ENCODE measurements around the gene NDUFB8. TPM values are rescaled to one million over a fixed set of nuclear protein-coding genes. Genes with fewer than 3 reads are reported as not detected.

Gene NDUFB8
- total RNA-seq, 2 donors from 2014 or later, result 195 to 222 TPM

GRCh38 chr10:100483876-100484666 lies 45.6 kb downstream of the NDUFB8 start:
- Histone ChIP-seq H3K27ac (no peak overlapping the region), H3K27me3 (replicated peaks; ENCODE audit: insufficient read depth) (no peaks in the 10 kb centered on the region), H3K4me1 (replicated peaks) (peaks cover 3% of the 10 kb centered on the region), H3K9me3 (no peaks in the 10 kb centered on the region), H3K36me3 (no peaks in the 10 kb centered on the region), H3K4me3 (no peak overlapping the region)
- no peak for DNase-seq (ENCODE audit: low spot score)
- intact Hi-C loops (cut with DNase I), result no loop called here
- TF ChIP-seq POLR2AphosphoS5 (IDR thresholded peaks at IDR 0.05) (no peak), POLR2A (IDR thresholded peaks at IDR 0.05) (no peak)
- 84% methylated on average over 5 of the region's 5 CpGs for WGBS

DNA sequence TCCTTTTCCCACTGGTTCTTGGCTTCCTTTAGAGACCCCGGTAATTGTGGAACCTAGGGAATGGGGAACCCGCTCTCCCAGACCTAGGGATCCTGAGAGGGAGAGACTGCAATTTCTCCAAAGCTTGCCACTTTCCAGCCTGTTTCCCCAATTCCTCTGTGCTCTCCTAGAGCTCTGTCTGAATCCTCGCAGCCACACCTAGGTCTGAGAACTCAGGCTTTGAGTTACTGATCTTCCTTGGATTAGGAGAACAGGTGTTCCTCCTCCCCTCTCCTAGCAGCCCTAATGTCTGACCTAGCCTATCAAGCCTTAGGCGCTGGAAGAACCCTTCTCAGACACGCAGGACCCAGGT lies 46.9 kb downstream of the NDUFB8 start:
- intact Hi-C loops (cut with DNase I), result no loop called here
- H3K4me3 ChIP-seq, result peak overlapping the region; percentile 38 to 41
- H3K9me3 ChIP-seq, result no peaks in the 10 kb centered on the region
- H3K27ac ChIP-seq, result no peak overlapping the region
- H3K27me3 ChIP-seq (replicated peaks; ENCODE audit: insufficient read depth), result no peaks in the 10 kb centered on the region
- TF ChIP-seq POLR2AphosphoS5 (IDR thresholded peaks at IDR 0.05), result no peak
- TF ChIP-seq CTCF (IDR thresholded peaks at IDR 0.05), result no peak
- no peak for TF ChIP-seq POLR2A (IDR thresholded peaks at IDR 0.05)
- WGBS, result 21% methylated on average over 5 of the region's 5 CpGs
- peaks cover 3% of the 10 kb centered on the region for H3K4me1 ChIP-seq (replicated peaks)
- H3K36me3 ChIP-seq, result no peaks in the 10 kb centered on the region
- DNase-seq (ENCODE audit: low spot score), result no peak

GRCh38 chr10:100482181-100482833 lies 47.4 kb downstream of the NDUFB8 start:
- under 1% methylated on average over 54 of the region's 59 CpGs for WGBS
- Histone ChIP-seq H3K4me3 (peak overlapping the region; percentile 38 to 41), H3K36me3 (no peaks in the 10 kb centered on the region), H3K27ac (peak overlapping the region in 1 of 2 donors; percentile 32), H3K4me1 (replicated peaks) (peaks cover 3% of the 10 kb centered on the region), H3K9me3 (no peaks in the 10 kb centered on the region), H3K27me3 (replicated peaks; ENCODE audit: insufficient read depth) (no peaks in the 10 kb centered on the region)
- TF ChIP-seq POLR2AphosphoS5 (IDR thresholded peaks at IDR 0.05) (peak; percentile 25), CTCF (IDR thresholded peaks at IDR 0.05) (peak; percentile 58 to 72 (median 65)), POLR2A (IDR thresholded peaks at IDR 0.05) (no peak)
- DNase-seq (ENCODE audit: low spot score), result peak; percentile 66
- intact Hi-C loops (cut with DNase I), result no loop called here

GRCh38 chr10:100481462-100482081 lies 48.1 kb downstream of the NDUFB8 start:
- TF ChIP-seq POLR2AphosphoS5 (IDR thresholded peaks at IDR 0.05) (peak; percentile 47), CTCF (IDR thresholded peaks at IDR 0.05) (no peak), POLR2A (IDR thresholded peaks at IDR 0.05) (no peak)
- peak; percentile 86 for DNase-seq (ENCODE audit: low spot score)
- H3K4me1 ChIP-seq (replicated peaks), result peaks cover 3% of the 10 kb centered on the region
- no peaks in the 10 kb centered on the region for H3K27me3 ChIP-seq (replicated peaks; ENCODE audit: insufficient read depth)
- H3K9me3 ChIP-seq, result no peaks in the 10 kb centered on the region
- intact Hi-C loops (cut with DNase I), result no loop called here
- H3K27ac ChIP-seq, result no peak overlapping the region
- 1% methylated on average over 19 of the region's 19 CpGs for WGBS
- peak overlapping the region; percentile 38 to 41 for H3K4me3 ChIP-seq
- H3K36me3 ChIP-seq, result no peaks in the 10 kb centered on the region

DNA sequence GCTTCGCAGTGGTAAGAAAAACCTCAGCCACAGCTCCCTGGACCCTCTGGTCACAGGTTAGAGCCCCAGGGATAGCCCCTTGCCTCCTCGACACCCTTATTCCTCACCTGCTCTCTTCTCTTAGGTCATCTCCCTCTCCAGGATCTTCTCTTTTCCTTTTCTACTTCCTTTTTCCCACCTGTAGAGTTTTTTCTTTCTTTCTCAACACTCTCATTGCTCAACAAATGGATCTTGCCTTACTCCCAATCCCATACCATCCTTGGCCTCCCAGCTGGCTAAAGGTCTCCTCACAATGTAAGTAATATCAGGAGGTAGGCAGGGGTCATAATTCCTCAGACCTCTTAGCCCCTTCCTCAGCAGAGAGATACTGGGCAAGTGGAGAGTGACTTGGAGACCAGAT lies 49.7 kb downstream of the NDUFB8 start:
- TF ChIP-seq POLR2AphosphoS5 (IDR thresholded peaks at IDR 0.05) (no peak), CTCF (IDR thresholded peaks at IDR 0.05) (no peak), POLR2A (IDR thresholded peaks at IDR 0.05) (no peak)
- Histone ChIP-seq H3K27me3 (replicated peaks; ENCODE audit: insufficient read depth) (no peaks in the 10 kb centered on the region), H3K36me3 (no peaks in the 10 kb centered on the region), H3K4me3 (no peak overlapping the region), H3K4me1 (replicated peaks) (peaks cover 3% of the 10 kb centered on the region), H3K27ac (no peak overlapping the region), H3K9me3 (no peaks in the 10 kb centered on the region)
- DNase-seq (ENCODE audit: low spot score), result no peak
- intact Hi-C loops (cut with DNase I), result no loop called here
- WGBS, result 80% methylated on average over 2 of the region's 2 CpGs

Measured in prostate gland (tissue), 2 donors.